COLO829 (cell line): Measurements from ENCODE around the gene ZBTB2.
"Not testable (repeated sequence)": the region's sequence is repeated elsewhere in the genome, so short reads cannot be mapped to it uniquely, and the experiment has no call there.

ENCODE experiments used
- DNase-seq: peaks from one replicate; pipeline ENCODE4 v3.0.0; 2012; ENCODE audit warnings: low spot score

The ZBTB2 gene

DNA sequence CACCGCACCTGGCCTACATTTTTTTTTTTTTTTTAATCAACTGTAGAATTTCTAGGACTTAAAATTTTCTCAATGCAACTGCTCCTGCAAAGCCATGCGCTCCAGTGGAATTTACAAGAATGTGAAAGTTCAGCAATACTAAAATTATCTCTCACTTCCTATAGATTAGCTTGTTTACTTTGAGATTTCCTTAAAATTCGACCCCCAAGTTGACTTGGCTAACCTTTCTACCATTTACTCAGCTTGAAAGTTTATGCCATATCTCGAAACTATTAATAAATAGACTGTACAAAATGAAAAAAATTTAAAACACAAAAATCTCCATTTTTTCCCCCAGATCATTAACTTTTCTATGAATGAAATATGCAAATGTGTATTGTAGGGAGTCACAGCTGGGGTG lies 64.3 kb downstream of the ZBTB2 start:
- DNase-seq: no peak

DNA sequence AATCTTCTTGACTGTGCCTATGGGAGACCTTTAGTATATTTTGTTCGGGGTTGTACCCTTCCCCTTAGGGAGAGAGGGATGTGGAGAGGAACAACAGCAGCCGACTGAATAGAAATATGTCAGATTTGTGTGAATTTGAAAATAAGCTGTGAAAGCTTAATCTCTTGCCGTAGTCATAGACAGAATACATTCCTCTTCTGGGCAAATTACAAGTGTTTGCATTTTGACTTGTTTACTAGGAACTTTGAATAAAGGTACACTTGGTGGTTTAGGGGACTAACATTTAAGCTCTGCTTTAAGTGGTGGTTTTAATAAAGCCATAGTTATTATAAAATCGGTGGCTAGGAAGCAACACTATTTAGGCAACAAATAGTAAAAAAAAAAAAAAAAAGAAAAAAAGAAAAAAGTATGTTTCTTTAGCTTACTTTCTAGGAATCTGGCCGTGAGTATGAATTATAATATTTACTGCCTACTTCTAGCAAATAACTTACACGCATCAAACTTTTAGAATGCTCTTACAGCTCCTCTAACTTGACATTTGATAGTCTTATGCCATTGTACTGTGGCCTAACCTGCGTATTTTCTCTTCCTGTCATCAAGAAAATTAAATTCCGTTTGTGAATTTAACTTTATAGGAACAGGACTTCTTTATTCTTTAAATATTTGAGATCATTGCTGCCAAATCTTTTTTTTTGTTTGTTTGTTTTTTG lies 65.1 kb downstream of the ZBTB2 start:
- DNase-seq: no peak

DNA sequence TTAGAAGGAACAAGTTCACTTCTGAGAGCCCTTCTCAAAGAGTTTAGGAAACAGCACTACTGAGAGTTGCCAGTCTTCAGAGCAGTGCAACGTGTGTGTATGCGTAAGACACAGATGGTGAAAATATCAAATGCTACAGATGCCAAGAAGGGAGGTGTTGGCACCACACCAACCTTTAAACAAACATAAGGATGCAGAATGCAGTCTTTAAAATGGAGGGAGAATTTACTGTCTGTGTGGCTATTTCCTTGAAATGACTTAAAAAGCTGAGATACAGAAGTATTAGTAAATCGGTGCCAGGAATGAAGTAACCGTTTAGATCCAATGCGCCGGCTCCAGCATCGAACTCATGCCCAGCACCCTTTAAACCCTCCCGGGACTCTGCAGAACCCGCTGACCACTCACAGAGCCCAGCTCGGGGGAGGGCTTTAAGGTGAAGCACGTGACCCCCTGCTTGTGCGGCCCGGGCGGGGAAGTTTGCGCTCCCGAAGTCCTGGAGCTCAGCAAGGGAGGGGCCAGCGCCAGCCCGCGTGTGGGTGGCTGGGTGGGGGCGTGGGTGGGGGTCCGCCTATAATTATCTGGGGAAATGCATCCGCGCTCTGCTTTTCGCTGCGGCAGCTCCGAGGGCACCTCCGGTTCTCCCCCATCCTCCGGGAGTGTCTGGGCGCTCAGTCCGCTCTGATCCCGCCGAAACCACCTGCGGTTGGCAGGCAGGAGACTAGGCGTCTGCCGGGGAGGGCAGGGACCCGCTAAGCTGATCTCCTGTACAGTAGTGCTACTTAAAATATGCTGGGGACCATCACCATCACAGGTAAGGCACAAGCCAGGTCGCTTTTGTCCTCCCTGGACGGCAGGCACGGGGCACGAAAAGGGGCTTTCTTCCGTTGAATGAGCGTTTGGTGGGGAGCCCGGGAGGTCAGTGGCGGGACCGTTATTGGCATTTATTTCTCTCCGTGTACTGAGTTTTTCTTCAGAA lies 66.0 kb downstream of the ZBTB2 start:
- no peak for DNase-seq

DNA sequence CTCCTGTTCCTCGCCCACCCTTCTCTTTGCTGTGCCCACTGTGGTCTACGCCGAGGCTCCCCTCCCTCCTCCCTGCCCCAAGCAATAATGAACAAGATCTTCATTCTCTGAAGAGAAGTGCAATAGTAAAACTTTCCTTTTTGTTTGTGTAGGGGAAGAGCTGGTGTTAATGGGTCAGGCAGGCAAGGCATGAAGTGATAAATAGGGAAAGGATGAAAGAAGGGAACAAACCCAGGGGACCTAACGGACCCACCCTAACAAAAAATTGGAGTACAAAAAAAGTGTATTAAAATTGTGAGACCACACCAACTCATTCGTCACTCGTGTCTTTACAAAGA lies 66.9 kb downstream of the ZBTB2 start:
- DNase-seq: no peak

DNA sequence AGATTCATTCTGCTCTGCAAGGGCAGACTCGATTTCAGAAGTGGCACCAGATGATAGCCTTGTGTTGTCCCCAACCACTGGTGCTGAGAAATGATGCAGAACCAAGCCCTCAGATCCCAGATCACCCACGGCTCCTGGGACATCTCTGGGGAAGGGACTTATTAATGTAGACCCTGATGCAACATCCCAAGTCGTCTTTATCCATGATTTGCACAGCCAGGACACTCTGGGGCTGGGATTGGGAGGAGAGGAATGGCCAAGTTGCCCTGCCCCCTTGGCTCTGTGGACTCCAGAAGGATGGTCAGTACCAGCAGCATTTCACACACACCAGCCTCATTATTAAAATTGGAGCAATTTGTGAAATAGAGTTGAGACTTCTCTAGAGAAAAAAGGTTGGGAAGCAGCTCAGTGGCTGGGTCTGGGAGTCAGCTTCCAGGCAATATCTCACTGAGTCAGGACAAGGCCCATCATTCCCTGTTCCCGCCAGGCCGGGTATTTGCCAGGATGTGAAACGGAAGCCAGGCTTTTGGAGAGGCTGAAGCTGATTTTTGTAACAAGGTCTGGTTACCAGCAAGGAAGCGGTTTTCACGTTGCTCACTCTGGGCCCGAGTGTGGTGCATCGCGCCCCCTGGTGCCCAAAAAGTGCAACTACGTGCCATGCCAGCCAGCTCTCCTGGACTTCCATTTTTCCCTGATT lies 67.4 kb downstream of the ZBTB2 start:
- peak; percentile 54 for DNase-seq

DNA sequence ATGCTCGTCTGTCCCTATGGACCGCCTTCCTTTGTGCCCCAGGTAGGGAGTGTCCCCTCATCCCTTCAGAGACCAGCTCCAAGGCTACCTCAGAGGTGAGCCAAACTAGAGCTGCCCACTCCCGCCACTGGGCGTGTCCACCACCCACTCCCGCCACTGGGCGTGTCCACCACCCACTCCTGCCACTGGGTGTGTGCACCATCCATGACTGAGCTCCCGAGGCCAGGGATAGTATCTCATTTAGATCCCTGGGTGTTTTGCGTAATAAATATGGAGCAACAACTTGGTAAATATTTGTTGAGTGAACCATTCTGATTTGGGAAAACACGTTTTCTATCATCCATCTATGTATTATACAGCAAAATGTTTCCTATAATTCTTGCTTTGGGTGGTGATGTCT lies 68.8 kb downstream of the ZBTB2 start:
- DNase-seq: no peak

DNA sequence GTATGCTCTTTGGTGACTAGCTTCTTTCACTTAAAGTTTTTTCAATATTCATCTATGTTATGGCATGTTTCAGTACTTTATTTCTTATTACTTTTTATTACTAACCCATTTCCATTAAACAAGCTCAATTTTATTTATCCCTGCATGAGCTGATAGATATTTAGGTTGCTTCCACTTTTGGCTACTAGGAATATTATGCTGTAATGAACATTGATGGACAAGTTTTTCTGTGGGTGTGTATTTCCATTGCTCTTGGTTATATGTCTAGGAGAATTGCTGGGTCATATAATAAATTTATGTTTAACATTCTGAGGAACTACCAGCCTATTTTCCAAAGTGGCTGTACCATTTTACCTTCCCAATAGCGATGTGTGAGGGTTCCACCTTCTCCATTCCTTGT lies 69.9 kb downstream of the ZBTB2 start:
- no peak for DNase-seq

DNA sequence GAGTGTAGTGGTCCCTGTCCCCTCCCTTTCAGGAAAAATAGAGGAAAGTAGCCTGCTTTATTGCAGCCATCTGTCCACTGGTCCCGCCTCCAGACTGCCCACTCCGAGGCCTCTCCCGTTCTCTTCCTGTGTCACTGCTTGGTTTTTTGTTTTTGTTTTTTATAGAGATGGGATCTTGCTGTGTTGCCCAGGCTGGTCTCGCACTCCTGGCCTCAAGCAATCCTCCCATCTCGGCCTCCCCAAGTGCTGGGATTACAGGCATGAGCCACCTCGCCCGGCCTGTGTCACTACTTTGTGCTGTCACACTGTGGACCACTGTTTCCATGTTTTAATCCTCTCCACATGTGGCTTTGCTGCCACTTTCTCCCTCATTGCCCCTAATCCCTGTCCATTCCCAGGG lies 71.2 kb downstream of the ZBTB2 start:
- DNase-seq: no peak

DNA sequence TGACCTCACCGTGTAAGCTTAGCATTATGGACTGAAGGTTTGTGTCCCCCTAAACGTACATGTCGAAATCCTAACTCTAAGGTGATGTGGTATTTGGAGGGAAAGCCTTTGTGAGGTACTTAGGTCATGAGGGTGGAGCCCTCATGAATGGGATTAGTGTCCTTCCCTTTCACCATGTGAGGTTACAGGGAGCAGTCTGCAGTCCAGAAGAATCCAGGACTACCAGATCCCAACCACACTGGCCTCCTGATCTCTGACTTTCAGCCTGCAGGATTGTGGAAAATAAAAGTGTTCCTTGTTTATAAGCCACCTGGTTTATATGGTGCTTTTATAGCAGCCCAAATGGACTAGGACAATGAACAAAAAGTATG lies 73.4 kb downstream of the ZBTB2 start:
- DNase-seq: no peak

DNA sequence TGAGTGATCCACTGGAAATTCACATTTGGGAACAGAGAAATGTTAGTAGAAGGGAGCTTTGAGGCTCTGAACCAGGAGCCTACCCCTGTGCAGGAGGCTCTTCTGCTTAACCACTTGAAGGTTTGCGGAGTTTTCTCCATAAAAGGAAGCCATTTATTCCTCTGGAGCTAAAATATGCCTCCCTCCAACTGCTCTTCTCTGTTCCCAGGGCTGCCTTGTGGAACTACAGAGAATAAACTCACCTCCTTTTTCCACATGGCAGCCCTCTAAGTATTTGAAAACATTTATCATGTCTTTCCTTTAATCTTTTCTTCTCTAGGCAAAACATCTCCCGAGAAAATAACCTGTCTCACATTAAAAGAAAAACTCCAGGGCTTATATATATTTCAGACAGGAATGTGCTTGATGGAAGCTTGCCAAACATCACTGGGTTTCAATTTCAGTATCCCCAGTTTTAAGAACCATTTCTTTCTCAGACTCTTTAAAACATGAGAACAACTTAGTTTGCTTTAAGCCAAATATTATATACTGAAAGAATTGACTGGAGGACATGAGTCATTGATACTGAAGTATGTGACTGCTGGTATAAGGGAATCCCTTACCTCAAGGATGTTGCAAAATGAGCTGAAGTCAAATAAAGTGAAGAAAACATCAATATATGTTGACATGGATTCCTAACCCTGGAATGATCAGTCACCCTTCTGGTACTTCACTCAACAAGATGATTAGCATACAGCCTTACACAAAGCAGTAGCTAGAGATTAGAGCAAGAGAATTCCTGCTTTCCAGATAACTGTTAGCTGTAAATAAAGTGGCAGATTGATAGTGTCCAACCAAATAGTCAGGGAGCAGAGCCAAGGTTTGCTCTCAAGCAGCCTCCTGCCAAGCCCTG lies 74.0 kb downstream of the ZBTB2 start:
- no peak for DNase-seq

DNA sequence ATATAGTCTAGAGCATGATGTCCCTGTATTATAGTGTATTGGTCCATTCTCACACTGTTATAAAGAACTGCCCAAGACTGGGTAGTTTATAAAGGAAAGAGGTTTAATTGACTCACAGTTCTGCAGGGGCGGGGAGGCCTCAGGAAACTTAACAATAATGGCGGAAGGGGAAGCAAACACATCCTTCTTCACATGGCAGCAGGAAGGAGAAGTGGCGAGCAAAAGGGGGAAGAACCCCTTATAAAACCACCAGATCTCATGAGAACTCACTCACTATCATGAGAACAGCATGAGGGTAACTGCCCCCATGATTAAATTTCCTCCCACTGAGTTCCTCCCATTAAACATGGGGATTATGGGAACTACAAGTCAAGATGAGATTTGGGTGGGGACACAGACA lies 75.7 kb downstream of the ZBTB2 start:
- not testable (repeated sequence) for DNase-seq
